Measurements from ENCODE around the gene DSCAM. TPM values are rescaled to one million over a fixed set of nuclear protein-coding genes. Genes with fewer than 3 reads are reported as not detected.

The DSCAM gene
- total RNA-seq, 2 donors from 2014 or later = 0.05 TPM; not detected in 1

- no peak for TF ChIP-seq CTCF (IDR thresholded peaks at IDR 0.05)
- Histone ChIP-seq H3K4me1 (no peaks in the 10 kb centered on the region), H3K27me3 (no peaks in the 10 kb centered on the region), H3K36me3 (no peaks in the 10 kb centered on the region), H3K4me3 (no peak overlapping the region), H3K27ac (no peak overlapping the region), H3K9ac (ENCODE audit: low read depth in 2 of 2, low read length in 2 of 2) (no peak overlapping the region), H3K9me3 (no peaks in the 10 kb centered on the region)
- intact Hi-C loops (cut with DNase I) = no loop called here
- DNase-seq = no peak
These were observed 776.1 kb downstream of the DSCAM start for GRCh38 chr21:40070871-40071270.

GRCh38 chr21:40067751-40068150, 779.2 kb downstream of the DSCAM start:
- TF ChIP-seq CTCF (IDR thresholded peaks at IDR 0.05) = no peak
- no peak overlapping the region for H3K9ac ChIP-seq (ENCODE audit: low read depth in 2 of 2, low read length in 2 of 2)
- intact Hi-C loops (cut with DNase I) = no loop called here

GRCh38 chr21:40066221-40066620, 780.7 kb downstream of the DSCAM start:
- Histone ChIP-seq H3K4me3 (no peak overlapping the region), H3K36me3 (no peaks in the 10 kb centered on the region), H3K9me3 (no peaks in the 10 kb centered on the region), H3K9ac (ENCODE audit: low read depth in 2 of 2, low read length in 2 of 2) (no peak overlapping the region), H3K27me3 (no peaks in the 10 kb centered on the region), H3K4me1 (no peaks in the 10 kb centered on the region), H3K27ac (no peak overlapping the region)
- DNase-seq = no peak
- TF ChIP-seq CTCF (IDR thresholded peaks at IDR 0.05) = no peak
- intact Hi-C loops (cut with DNase I) = no loop called here

More at GRCh38 chr21:40067751-40068150, 779.2 kb downstream of the DSCAM start:
- no peaks in the 10 kb centered on the region for H3K27me3 ChIP-seq
- no peak overlapping the region for H3K27ac ChIP-seq
- no peak overlapping the region for H3K4me3 ChIP-seq
- no peaks in the 10 kb centered on the region for H3K4me1 ChIP-seq
- no peaks in the 10 kb centered on the region for H3K9me3 ChIP-seq
- no peak for DNase-seq
- H3K36me3 ChIP-seq = no peaks in the 10 kb centered on the region

GRCh38 chr21:40060083-40060677, 786.8 kb downstream of the DSCAM start:
- H3K27me3 ChIP-seq = no peaks in the 10 kb centered on the region
- intact Hi-C loops (cut with DNase I) = no loop called here
- no peak for DNase-seq
- no peak for TF ChIP-seq CTCF (IDR thresholded peaks at IDR 0.05)
- H3K9ac ChIP-seq (ENCODE audit: low read depth in 2 of 2, low read length in 2 of 2) = no peak overlapping the region
- no peak overlapping the region for H3K4me3 ChIP-seq
- no peak overlapping the region for H3K27ac ChIP-seq
- H3K9me3 ChIP-seq = no peaks in the 10 kb centered on the region
- no peaks in the 10 kb centered on the region for H3K4me1 ChIP-seq
- H3K36me3 ChIP-seq = no peaks in the 10 kb centered on the region

GRCh38 chr21:40057331-40057730, 789.6 kb downstream of the DSCAM start:
- no peaks in the 10 kb centered on the region for H3K9me3 ChIP-seq
- intact Hi-C loops (cut with DNase I) = no loop called here
- no peak overlapping the region for H3K4me3 ChIP-seq
- no peak overlapping the region for H3K27ac ChIP-seq
- DNase-seq = no peak
- H3K9ac ChIP-seq (ENCODE audit: low read depth in 2 of 2, low read length in 2 of 2) = no peak overlapping the region
- no peak for TF ChIP-seq CTCF (IDR thresholded peaks at IDR 0.05)
- H3K27me3 ChIP-seq = no peaks in the 10 kb centered on the region
- no peaks in the 10 kb centered on the region for H3K4me1 ChIP-seq
- H3K36me3 ChIP-seq = no peaks in the 10 kb centered on the region

Measured in colonic mucosa (tissue), 4 donors.